ENCODE data around the gene BAIAP2.

Gene BAIAP2

DNA sequence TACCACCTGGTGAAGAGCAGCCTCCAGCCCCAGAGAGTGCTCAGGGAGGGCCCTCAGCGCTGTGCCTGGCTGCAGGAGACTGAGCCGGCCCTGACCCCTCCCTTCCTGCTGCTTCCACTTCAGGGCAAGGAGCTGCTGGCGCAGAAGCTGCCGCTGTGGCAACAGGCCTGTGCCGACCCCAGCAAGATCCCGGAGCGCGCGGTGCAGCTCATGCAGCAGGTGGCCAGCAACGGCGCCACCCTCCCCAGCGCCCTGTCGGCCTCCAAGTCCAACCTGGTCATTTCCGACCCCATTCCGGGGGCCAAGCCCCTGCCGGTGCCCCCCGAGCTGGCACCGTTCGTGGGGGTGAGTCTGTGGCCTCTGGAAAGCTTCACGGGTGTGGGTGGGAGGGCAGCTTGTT, 68.4 kb downstream of the BAIAP2 start:
- TF ChIP-seq YY1 (IDR thresholded peaks at IDR 0.05; ENCODE audit: insufficient read depth, insufficient read length) (no peak), SUZ12 (IDR thresholded peaks at IDR 0.05; ENCODE audit: extremely low read depth, insufficient read depth, insufficient read length) (no peak), ZNF274 (IDR thresholded peaks at IDR 0.05; ENCODE audit: low read depth, low read length) (no peak)
- Histone ChIP-seq H3K9ac (ENCODE audit: insufficient read length, low read depth) (no peak overlapping the region), H3K27me3 (ENCODE audit: insufficient read depth, insufficient read length) (no peaks in the 10 kb centered on the region), H3K4me1 (ENCODE audit: insufficient read depth, insufficient read length) (peaks cover 8% of the 10 kb centered on the region), H3K4me3 (ENCODE audit: insufficient read length, low read depth) (no peak overlapping the region), H3K36me3 (ENCODE audit: insufficient read depth, insufficient read length, low read length) (peaks cover 94% of the 10 kb centered on the region), H3K9me3 (ENCODE audit: insufficient read depth, low read length) (peaks cover 12% of the 10 kb centered on the region; the same call in 1 of the 2 replicates)
- DNase-seq (ENCODE audit: low read depth, low spot score) = no peak

DNA sequence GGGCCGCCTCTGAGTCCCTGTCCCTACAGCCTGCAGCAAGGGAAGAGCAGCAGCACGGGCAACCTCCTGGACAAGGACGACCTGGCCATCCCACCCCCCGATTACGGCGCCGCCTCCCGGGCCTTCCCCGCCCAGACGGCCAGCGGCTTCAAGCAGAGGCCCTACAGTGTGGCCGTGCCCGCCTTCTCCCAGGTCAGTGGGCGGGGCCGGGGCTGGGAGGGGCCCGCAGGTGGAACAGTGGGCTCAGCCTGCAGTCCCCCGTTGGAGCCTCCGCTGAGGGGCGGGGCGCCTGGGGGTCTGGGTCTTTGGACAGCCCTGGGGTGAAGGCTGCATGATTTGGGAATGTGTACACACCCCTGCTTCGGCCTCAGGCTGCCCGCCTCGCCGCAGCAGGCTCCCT, 71.8 kb downstream of the BAIAP2 start:
- Histone ChIP-seq H3K4me1 (ENCODE audit: insufficient read depth, insufficient read length) (peaks cover 18% of the 10 kb centered on the region), H3K36me3 (ENCODE audit: insufficient read depth, insufficient read length, low read length) (peaks cover 92% of the 10 kb centered on the region), H3K9ac (ENCODE audit: insufficient read length, low read depth) (peak overlapping the region; percentile 17), H3K27me3 (ENCODE audit: insufficient read depth, insufficient read length) (no peaks in the 10 kb centered on the region), H3K9me3 (ENCODE audit: insufficient read depth, low read length) (0 out of 2 replicates have a peak, but pooled peaks cover under 1% of the 10 kb centered on the region), H3K4me3 (ENCODE audit: insufficient read length, low read depth) (no peak overlapping the region)
- TF ChIP-seq ZNF274 (IDR thresholded peaks at IDR 0.05; ENCODE audit: low read depth, low read length) (no peak), YY1 (IDR thresholded peaks at IDR 0.05; ENCODE audit: insufficient read depth, insufficient read length) (no peak), SUZ12 (IDR thresholded peaks at IDR 0.05; ENCODE audit: extremely low read depth, insufficient read depth, insufficient read length) (no peak)
- DNase-seq (ENCODE audit: low read depth, low spot score) = no peak

GRCh38 chr17:81108220-81108619, 73.3 kb downstream of the BAIAP2 start:
- H3K4me1 ChIP-seq (ENCODE audit: insufficient read depth, insufficient read length) = peaks cover 16% of the 10 kb centered on the region
- H3K36me3 ChIP-seq (ENCODE audit: insufficient read depth, insufficient read length, low read length) = peaks cover 88% of the 10 kb centered on the region
- H3K4me3 ChIP-seq (ENCODE audit: insufficient read length, low read depth) = no peak overlapping the region
- H3K27me3 ChIP-seq (ENCODE audit: insufficient read depth, insufficient read length) = no peaks in the 10 kb centered on the region
- TF ChIP-seq ZNF274 (IDR thresholded peaks at IDR 0.05; ENCODE audit: low read depth, low read length) = no peak
- no peak for TF ChIP-seq YY1 (IDR thresholded peaks at IDR 0.05; ENCODE audit: insufficient read depth, insufficient read length)
- no peak for TF ChIP-seq SUZ12 (IDR thresholded peaks at IDR 0.05; ENCODE audit: extremely low read depth, insufficient read depth, insufficient read length)
- no peak overlapping the region for H3K9ac ChIP-seq (ENCODE audit: insufficient read length, low read depth)
- no peaks in the 10 kb centered on the region for H3K9me3 ChIP-seq (ENCODE audit: insufficient read depth, low read length)
- no peak for DNase-seq (ENCODE audit: low read depth, low spot score)

GRCh38 chr17:81109957-81110356, 75.0 kb downstream of the BAIAP2 start:
- Histone ChIP-seq H3K27me3 (ENCODE audit: insufficient read depth, insufficient read length) (no peaks in the 10 kb centered on the region), H3K4me3 (ENCODE audit: insufficient read length, low read depth) (no peak overlapping the region), H3K4me1 (ENCODE audit: insufficient read depth, insufficient read length) (peaks cover 21% of the 10 kb centered on the region), H3K36me3 (ENCODE audit: insufficient read depth, insufficient read length, low read length) (peaks cover 71% of the 10 kb centered on the region), H3K9me3 (ENCODE audit: insufficient read depth, low read length) (no peaks in the 10 kb centered on the region), H3K9ac (ENCODE audit: insufficient read length, low read depth) (no peak overlapping the region)
- no peak for DNase-seq (ENCODE audit: low read depth, low spot score)
- TF ChIP-seq ZNF274 (IDR thresholded peaks at IDR 0.05; ENCODE audit: low read depth, low read length) (no peak), YY1 (IDR thresholded peaks at IDR 0.05; ENCODE audit: insufficient read depth, insufficient read length) (no peak), SUZ12 (IDR thresholded peaks at IDR 0.05; ENCODE audit: extremely low read depth, insufficient read depth, insufficient read length) (no peak)

DNA sequence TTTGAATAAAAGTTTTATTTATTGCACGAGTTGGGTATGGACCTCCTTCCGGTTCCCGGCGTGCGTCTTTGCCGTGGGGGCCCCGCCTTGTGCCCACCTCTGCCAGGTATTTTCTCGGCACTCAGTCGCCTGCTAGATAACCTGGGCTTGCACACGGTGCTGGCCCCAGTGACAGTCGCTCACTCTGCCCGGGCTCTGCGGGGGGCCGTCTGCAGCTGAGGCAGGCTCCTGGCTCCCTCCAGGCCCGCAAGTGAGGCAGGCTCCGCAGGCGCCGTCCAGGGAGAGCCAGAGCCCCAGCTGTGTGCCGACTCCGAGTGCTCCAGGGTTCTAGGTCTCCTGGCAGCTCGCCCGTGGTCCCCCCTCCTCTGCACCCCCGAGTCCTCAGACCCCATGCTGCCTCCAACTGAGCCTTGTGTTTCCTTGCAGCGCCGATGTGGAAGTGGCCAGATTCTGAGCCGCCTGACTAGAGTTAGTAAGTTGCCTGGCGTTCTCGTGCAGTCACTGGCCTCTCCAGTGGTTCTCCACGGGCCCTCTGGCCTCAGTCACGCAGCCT, 75.6 kb downstream of the BAIAP2 start:
- Histone ChIP-seq H3K4me3 (ENCODE audit: insufficient read length, low read depth) (no peak overlapping the region), H3K4me1 (ENCODE audit: insufficient read depth, insufficient read length) (peaks cover 21% of the 10 kb centered on the region), H3K9me3 (ENCODE audit: insufficient read depth, low read length) (no peaks in the 10 kb centered on the region), H3K36me3 (ENCODE audit: insufficient read depth, insufficient read length, low read length) (peaks cover 65% of the 10 kb centered on the region), H3K9ac (ENCODE audit: insufficient read length, low read depth) (peak overlapping the region; percentile 3), H3K27me3 (ENCODE audit: insufficient read depth, insufficient read length) (no peaks in the 10 kb centered on the region)
- TF ChIP-seq YY1 (IDR thresholded peaks at IDR 0.05; ENCODE audit: insufficient read depth, insufficient read length) = no peak
- no peak for TF ChIP-seq SUZ12 (IDR thresholded peaks at IDR 0.05; ENCODE audit: extremely low read depth, insufficient read depth, insufficient read length)
- TF ChIP-seq ZNF274 (IDR thresholded peaks at IDR 0.05; ENCODE audit: low read depth, low read length) = no peak
- DNase-seq (ENCODE audit: low read depth, low spot score) = no peak

GRCh38 chr17:81111066-81111465, 76.1 kb downstream of the BAIAP2 start:
- TF ChIP-seq ZNF274 (IDR thresholded peaks at IDR 0.05; ENCODE audit: low read depth, low read length) = no peak
- TF ChIP-seq YY1 (IDR thresholded peaks at IDR 0.05; ENCODE audit: insufficient read depth, insufficient read length) = no peak
- no peak for TF ChIP-seq SUZ12 (IDR thresholded peaks at IDR 0.05; ENCODE audit: extremely low read depth, insufficient read depth, insufficient read length)
- Histone ChIP-seq H3K4me3 (ENCODE audit: insufficient read length, low read depth) (no peak overlapping the region), H3K9ac (ENCODE audit: insufficient read length, low read depth) (peak overlapping the region; percentile 3), H3K36me3 (ENCODE audit: insufficient read depth, insufficient read length, low read length) (peaks cover 64% of the 10 kb centered on the region), H3K4me1 (ENCODE audit: insufficient read depth, insufficient read length) (peaks cover 21% of the 10 kb centered on the region), H3K27me3 (ENCODE audit: insufficient read depth, insufficient read length) (no peaks in the 10 kb centered on the region), H3K9me3 (ENCODE audit: insufficient read depth, low read length) (no peaks in the 10 kb centered on the region)
- DNase-seq (ENCODE audit: low read depth, low spot score) = no peak

DNA sequence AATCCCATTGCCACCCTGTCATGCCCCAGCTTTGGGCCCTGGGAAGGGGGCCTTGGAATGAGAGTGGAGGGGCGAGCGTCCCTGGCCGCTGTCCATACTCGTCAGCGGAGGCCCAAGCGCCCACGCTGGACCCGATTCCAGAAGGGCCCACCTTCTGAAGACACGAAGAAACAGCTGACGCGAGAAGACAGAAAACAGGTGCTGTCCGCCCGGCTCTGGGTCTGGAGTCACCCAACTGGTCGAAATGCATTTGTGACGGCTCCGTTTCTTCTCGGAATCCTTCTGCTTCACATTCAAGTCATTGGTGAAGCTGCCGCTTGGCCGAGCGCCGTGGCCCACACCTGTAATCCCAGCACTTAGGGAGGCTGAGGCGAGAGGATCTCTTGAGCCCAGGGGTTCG, 77.5 kb downstream of the BAIAP2 start:
- DNase-seq (ENCODE audit: low read depth, low spot score) = no peak
- Histone ChIP-seq H3K27me3 (ENCODE audit: insufficient read depth, insufficient read length) (no peaks in the 10 kb centered on the region), H3K4me1 (ENCODE audit: insufficient read depth, insufficient read length) (peaks cover 24% of the 10 kb centered on the region), H3K4me3 (ENCODE audit: insufficient read length, low read depth) (no peak overlapping the region), H3K9ac (ENCODE audit: insufficient read length, low read depth) (no peak overlapping the region), H3K36me3 (ENCODE audit: insufficient read depth, insufficient read length, low read length) (peaks cover 62% of the 10 kb centered on the region), H3K9me3 (ENCODE audit: insufficient read depth, low read length) (no peaks in the 10 kb centered on the region)
- no peak for TF ChIP-seq ZNF274 (IDR thresholded peaks at IDR 0.05; ENCODE audit: low read depth, low read length)
- TF ChIP-seq YY1 (IDR thresholded peaks at IDR 0.05; ENCODE audit: insufficient read depth, insufficient read length) = no peak
- TF ChIP-seq SUZ12 (IDR thresholded peaks at IDR 0.05; ENCODE audit: extremely low read depth, insufficient read depth, insufficient read length) = no peak
